ENCODE results near the gene LAG3. TPM values are rescaled to one million over a fixed set of nuclear protein-coding genes. Genes with fewer than 3 reads are reported as not detected.

The LAG3 gene
- total RNA-seq, 1 experiment from 2014 or later, result 4.1 TPM

- no peak overlapping the region for H3K4me3 ChIP-seq (ENCODE audit: low read depth, low read length, poor library complexity, severe bottlenecking)
- H3K36me3 ChIP-seq (ENCODE audit: insufficient read depth, low read length, poor library complexity, severe bottlenecking), result peaks cover 2% of the 10 kb centered on the region
- peak; percentile 85 for DNase-seq (ENCODE audit: low spot score)
- intact Hi-C loops (cut with micrococcal nuclease; ENCODE audit: unreplicated experiment), result loop anchor here (1.0 to 5.0 kb wide), 3 partner anchors 58 to 208 kb away; partner anchors contain the start of genes MLF2 and PTMS
- H3K27me3 ChIP-seq (replicated peaks; ENCODE audit: insufficient read depth, low read depth, low read length, poor library complexity), result no peaks in the 10 kb centered on the region
- no peaks in the 10 kb centered on the region for H3K9me3 ChIP-seq (ENCODE audit: low read depth, low read length, poor library complexity, severe bottlenecking)
- BruUV-seq (replicated peaks), result no TSS peak
- TF ChIP-seq EZH2 (IDR thresholded peaks at IDR 0.05; ENCODE audit: borderline replicate concordance, low read depth, low read length, poor library complexity, severe bottlenecking), result no peak
- TF ChIP-seq, protein P1, sequence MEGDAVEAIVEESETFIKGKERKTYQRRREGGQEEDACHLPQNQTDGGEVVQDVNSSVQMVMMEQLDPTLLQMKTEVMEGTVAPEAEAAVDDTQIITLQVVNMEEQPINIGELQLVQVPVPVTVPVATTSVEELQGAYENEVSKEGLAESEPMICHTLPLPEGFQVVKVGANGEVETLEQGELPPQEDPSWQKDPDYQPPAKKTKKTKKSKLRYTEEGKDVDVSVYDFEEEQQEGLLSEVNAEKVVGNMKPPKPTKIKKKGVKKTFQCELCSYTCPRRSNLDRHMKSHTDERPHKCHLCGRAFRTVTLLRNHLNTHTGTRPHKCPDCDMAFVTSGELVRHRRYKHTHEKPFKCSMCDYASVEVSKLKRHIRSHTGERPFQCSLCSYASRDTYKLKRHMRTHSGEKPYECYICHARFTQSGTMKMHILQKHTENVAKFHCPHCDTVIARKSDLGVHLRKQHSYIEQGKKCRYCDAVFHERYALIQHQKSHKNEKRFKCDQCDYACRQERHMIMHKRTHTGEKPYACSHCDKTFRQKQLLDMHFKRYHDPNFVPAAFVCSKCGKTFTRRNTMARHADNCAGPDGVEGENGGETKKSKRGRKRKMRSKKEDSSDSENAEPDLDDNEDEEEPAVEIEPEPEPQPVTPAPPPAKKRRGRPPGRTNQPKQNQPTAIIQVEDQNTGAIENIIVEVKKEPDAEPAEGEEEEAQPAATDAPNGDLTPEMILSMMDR (conservative IDR thresholded peaks at IDR 0.05; ENCODE audit: low read depth, low read length), result peak; percentile 92
- peak overlapping the region; percentile 11 for H3K27ac ChIP-seq (ENCODE audit: low read depth, low read length, poor library complexity, severe bottlenecking)
- ChIA-PET POLR2A (ENCODE audit: low non-redundant PET) (interaction anchor here (0.9 kb wide), 1 partner anchor 72 kb away, joined by 3 read pairs; no protein-coding TSS in a partner anchor), CTCF (interaction anchor here (1.0 kb wide), 2 partner anchors 45 to 72 kb away, joined by 3 to 6 read pairs; partner anchors contain the start of gene MLF2)
- peaks cover 37% of the 10 kb centered on the region for H3K4me1 ChIP-seq (ENCODE audit: insufficient read depth, low read length, poor library complexity, severe bottlenecking)
These were observed 53.2 kb downstream of the LAG3 start for GRCh38 chr12:6825398-6826124.

DNA sequence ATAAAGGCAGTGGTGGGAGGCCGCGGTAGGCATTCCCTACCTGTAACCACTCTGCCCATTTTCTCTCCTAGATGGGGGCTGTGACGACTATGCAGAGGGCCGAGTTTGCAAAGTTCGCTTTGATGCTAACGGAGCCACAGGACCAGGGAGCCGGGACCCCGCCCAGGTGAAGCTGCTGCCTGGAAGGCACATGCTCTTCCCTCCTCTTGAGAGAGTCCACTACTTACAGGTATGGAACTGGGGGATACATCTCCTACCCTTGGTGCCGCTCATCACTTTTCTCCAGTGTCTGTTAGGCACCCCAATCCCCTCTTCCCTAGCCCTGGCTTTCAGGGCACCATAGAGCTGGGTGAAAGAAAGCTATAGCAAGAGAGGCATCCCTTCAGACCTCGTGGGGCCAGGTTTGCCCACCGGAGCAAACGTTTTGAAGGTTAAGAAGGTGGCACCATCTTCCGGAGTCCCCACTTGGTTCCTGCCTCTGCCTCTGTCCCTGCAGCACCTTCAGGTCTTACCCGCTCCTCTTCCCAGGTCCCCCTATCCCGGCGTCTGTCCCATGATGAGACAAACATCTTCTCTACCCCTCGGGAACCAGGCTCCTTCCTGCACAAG lies 53.9 kb downstream of the LAG3 start:
- TF ChIP-seq EZH2 (IDR thresholded peaks at IDR 0.05; ENCODE audit: borderline replicate concordance, low read depth, low read length, poor library complexity, severe bottlenecking), result no peak
- TF ChIP-seq, protein P1 (conservative IDR thresholded peaks at IDR 0.05; ENCODE audit: low read depth, low read length), result no peak
- Histone ChIP-seq H3K36me3 (ENCODE audit: insufficient read depth, low read length, poor library complexity, severe bottlenecking) (peaks cover 8% of the 10 kb centered on the region), H3K9me3 (ENCODE audit: low read depth, low read length, poor library complexity, severe bottlenecking) (no peaks in the 10 kb centered on the region), H3K4me1 (ENCODE audit: insufficient read depth, low read length, poor library complexity, severe bottlenecking) (peaks cover 32% of the 10 kb centered on the region), H3K27ac (ENCODE audit: low read depth, low read length, poor library complexity, severe bottlenecking) (peak overlapping the region; percentile 11), H3K27me3 (replicated peaks; ENCODE audit: insufficient read depth, low read depth, low read length, poor library complexity) (no peaks in the 10 kb centered on the region), H3K4me3 (ENCODE audit: low read depth, low read length, poor library complexity, severe bottlenecking) (no peak overlapping the region)
- no TSS peak for BruUV-seq (replicated peaks)
- ChIA-PET CTCF (no interaction called here), POLR2A (ENCODE audit: low non-redundant PET) (interaction anchor here (0.9 kb wide), 1 partner anchor 73 kb away, joined by 3 read pairs; no protein-coding TSS in a partner anchor)
- intact Hi-C loops (cut with micrococcal nuclease; ENCODE audit: unreplicated experiment), result loop anchor here (5.0 kb wide), 2 partner anchors 59 to 209 kb away; partner anchors contain the start of gene PTMS
- DNase-seq (ENCODE audit: low spot score), result no peak

- no TSS peak for BruUV-seq (replicated peaks)
- TF ChIP-seq, protein P1 (conservative IDR thresholded peaks at IDR 0.05; ENCODE audit: low read depth, low read length), result no peak
- no peak for TF ChIP-seq EZH2 (IDR thresholded peaks at IDR 0.05; ENCODE audit: borderline replicate concordance, low read depth, low read length, poor library complexity, severe bottlenecking)
- intact Hi-C loops (cut with micrococcal nuclease; ENCODE audit: unreplicated experiment), result loop anchor here (5.0 kb wide), 2 partner anchors 60 to 210 kb away; partner anchors contain the start of gene PTMS
- no peaks in the 10 kb centered on the region for H3K27me3 ChIP-seq (replicated peaks; ENCODE audit: insufficient read depth, low read depth, low read length, poor library complexity)
- no peak overlapping the region for H3K4me3 ChIP-seq (ENCODE audit: low read depth, low read length, poor library complexity, severe bottlenecking)
- H3K36me3 ChIP-seq (ENCODE audit: insufficient read depth, low read length, poor library complexity, severe bottlenecking), result peaks cover 15% of the 10 kb centered on the region
- DNase-seq (ENCODE audit: low spot score), result no peak
- H3K4me1 ChIP-seq (ENCODE audit: insufficient read depth, low read length, poor library complexity, severe bottlenecking), result peaks cover 28% of the 10 kb centered on the region
- ChIA-PET CTCF (interaction anchor here (0.6 to 0.9 kb wide), 2 partner anchors 75 to 103 kb away, joined by 3 read pairs; no protein-coding TSS in a partner anchor), POLR2A (ENCODE audit: low non-redundant PET) (interaction anchor here (0.6 to 0.9 kb wide), 2 partner anchors 73 to 595 kb away, joined by 3 read pairs; no protein-coding TSS in a partner anchor)
- peak overlapping the region; percentile 57 for H3K27ac ChIP-seq (ENCODE audit: low read depth, low read length, poor library complexity, severe bottlenecking)
- H3K9me3 ChIP-seq (ENCODE audit: low read depth, low read length, poor library complexity, severe bottlenecking), result no peaks in the 10 kb centered on the region
These were observed 54.6 kb downstream of the LAG3 start for GRCh38 chr12:6826734-6827436.

Measured in A673 (cell line).